H1 (cell line): Measurements from ENCODE around the gene DYDC2. TPM values are rescaled to one million over a fixed set of nuclear protein-coding genes. Genes with fewer than 3 reads are reported as not detected.

Experiments used
- ATF2 ChIP-seq: IDR thresholded peaks from 2 replicates; pipeline ENCODE4 v1.6.1; 2012; ENCODE audit warnings: low read length, inconsistent platforms
- CBX8 ChIP-seq: fragments of 300-800, 300-1000 bp; sonication (generic); IDR thresholded peaks from 2 replicates; pipeline ENCODE4 v1.7.1; 2016; ENCODE audit warnings: low read depth, low read length, borderline replicate concordance
- CTCF ChIP-seq, 3 experiments: IDR thresholded peaks; 1 replicate in 2 of 3; 2 replicates in 1 of 3; pipeline versions ENCODE4 v1.5.1 to v1.6.1; 2011; ENCODE audit warnings: low read length in 3 of 3, mild to moderate bottlenecking in 3 of 3, inconsistent platforms in 2 of 3, low read depth in 1 of 3, moderate library complexity in 1 of 3; ENCODE audit not compliant: insufficient read depth in 1 of 3; ENCODE audit errors: control extremely low read depth in 1 of 3
- POLR2AphosphoS5 ChIP-seq: IDR thresholded peaks from 2 replicates; pipeline ENCODE4 v1.6.1; 2011; ENCODE audit warnings: low read depth, low read length
- TEAD4 ChIP-seq: IDR thresholded peaks from 2 replicates; pipeline ENCODE4 v1.6.1; 2012; ENCODE audit warnings: low read depth, low read length, inconsistent platforms, mixed read lengths
- USF2 ChIP-seq: IDR thresholded peaks from 2 replicates; pipeline ENCODE4 v1.6.1; 2011; ENCODE audit warnings: low read length, improper control_type of control experiment
- polyA plus RNA-seq, 7 experiments: library from polyadenylated mRNA; depleted of rRNA in 3 of 7; stranded (reverse) in 5 of 7; unstranded in 2 of 7; fragments of >200 nt in 5 of 7; fragments of 200-250 nt in 2 of 7; gene quantifications; 1 replicate in 5 of 7; 2 replicates in 1 of 7; 4 replicates in 1 of 7; pipeline versions ENCODE4 v1.2.1 to v1.2.3, GENCODE V29; 2011 to 2013; ENCODE audit warnings: missing spikeins in 2 of 7, mixed read lengths in 2 of 7
- total RNA-seq: library from RNA; stranded (reverse); fragmentation: NEBNext Ultra II Directional; extraction: Animal tissue kit (Norgen Biotek cat#: 25700); gene quantifications from 2 replicates; pipeline ENCODE4 v1.2.1, GENCODE V29; 2021

Gene DYDC2
- total and polyA plus RNA-seq, 2 of the 8 experiments (the other 6 are each of a cell fraction or from before 2014, with no cell fraction given) = 1.5 to 5.2 TPM

GRCh38 chr10:80356989-80357850 lies 639 bp downstream of the DYDC2 start (continued):
- TF ChIP-seq ATF2 (no peak), TEAD4 (no peak), USF2 (no peak), CTCF (IDR thresholded peaks at IDR 0.05; ENCODE audit: control extremely low read depth in 1 of 3, insufficient read depth in 1 of 3, low read depth in 1 of 3, low read length in 3 of 3) (no peak), POLR2AphosphoS5 (peak; percentile 68), CBX8 (no peak)
- TF ChIP-seq, all 59 proteins: peak for 11
